ENCODE measurements around the gene FNIP1.

DNA sequence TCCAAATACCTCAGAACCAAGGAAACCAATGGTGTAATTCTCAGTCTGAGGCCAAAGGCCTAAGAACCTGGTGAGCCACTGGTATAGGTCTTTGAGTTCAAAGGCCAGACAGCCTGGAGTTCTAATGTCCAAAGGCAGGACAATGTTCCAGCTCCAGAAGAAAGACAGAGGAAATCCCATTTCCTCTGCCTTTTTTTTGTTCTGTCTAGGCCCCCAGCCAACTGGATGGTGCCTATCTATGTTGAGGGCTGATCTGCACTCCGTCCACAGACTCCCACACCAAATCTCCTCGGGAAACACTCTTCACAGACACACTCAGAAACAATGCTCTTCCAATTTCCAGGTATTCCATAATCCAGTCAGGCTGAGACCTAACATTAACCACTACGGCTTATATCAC, 30.1 kb downstream of the FNIP1 start:
- TF ChIP-seq, protein P1, sequence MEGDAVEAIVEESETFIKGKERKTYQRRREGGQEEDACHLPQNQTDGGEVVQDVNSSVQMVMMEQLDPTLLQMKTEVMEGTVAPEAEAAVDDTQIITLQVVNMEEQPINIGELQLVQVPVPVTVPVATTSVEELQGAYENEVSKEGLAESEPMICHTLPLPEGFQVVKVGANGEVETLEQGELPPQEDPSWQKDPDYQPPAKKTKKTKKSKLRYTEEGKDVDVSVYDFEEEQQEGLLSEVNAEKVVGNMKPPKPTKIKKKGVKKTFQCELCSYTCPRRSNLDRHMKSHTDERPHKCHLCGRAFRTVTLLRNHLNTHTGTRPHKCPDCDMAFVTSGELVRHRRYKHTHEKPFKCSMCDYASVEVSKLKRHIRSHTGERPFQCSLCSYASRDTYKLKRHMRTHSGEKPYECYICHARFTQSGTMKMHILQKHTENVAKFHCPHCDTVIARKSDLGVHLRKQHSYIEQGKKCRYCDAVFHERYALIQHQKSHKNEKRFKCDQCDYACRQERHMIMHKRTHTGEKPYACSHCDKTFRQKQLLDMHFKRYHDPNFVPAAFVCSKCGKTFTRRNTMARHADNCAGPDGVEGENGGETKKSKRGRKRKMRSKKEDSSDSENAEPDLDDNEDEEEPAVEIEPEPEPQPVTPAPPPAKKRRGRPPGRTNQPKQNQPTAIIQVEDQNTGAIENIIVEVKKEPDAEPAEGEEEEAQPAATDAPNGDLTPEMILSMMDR (IDR thresholded peaks at IDR 0.05; ENCODE audit: control extremely low read depth in 1 of 3, insufficient read depth in 1 of 3, low read depth in 1 of 3, low read length in 3 of 3): no peak
- no peak for TF ChIP-seq YY1 (IDR thresholded peaks at IDR 0.05; ENCODE audit: low read depth, low read length)
